GM19043 (cell line): ENCODE data around the gene GLI1.

Source experiments
- ATAC-seq: cut with Tn5 transposase; IDR thresholded peaks from one replicate; pipeline ENCODE4 v1.9.1; 2021; ENCODE audit warnings: low read depth; ENCODE audit not compliant: unreplicated experiment

GLI1 gene

DNA sequence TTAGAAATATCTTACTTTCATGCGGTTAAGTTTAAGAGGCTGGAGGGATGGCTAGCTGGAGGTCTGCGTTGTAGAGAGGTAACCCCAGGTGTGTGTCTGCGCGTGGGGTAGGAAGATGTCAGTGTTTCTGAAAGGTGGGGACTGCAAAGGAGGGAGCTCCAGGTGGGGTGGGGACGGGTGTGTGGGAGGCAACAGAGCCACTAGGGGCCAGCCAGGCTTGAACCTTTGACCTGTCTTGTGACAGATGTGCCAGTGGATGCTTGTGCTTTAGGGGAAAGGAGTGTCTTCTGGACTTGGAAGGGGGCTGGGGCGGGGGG lies 841 bp downstream of the GLI1 start:
- no peak for ATAC-seq

DNA sequence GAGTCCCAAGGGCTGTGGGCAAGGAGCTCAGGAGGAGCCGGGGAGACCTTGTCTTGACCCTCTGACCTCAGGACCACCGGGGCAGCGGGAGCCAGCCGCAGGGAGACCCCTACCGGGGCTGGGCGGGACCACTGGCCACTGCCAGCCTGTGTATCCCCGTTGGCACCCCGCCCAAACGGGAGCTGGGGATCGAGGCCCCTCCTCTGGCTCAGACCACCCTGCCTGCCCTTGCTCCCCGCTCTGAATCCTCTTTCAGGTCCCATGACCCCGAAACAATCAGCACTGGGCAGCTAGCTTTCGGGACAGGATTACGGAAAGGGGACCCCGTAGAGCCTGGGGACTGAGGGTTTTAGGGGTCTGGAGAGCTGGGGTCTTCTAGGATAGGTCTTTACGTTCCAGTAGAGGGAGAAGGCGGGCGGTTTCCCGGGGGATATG lies 1.3 kb downstream of the GLI1 start:
- ATAC-seq, result no peak

DNA sequence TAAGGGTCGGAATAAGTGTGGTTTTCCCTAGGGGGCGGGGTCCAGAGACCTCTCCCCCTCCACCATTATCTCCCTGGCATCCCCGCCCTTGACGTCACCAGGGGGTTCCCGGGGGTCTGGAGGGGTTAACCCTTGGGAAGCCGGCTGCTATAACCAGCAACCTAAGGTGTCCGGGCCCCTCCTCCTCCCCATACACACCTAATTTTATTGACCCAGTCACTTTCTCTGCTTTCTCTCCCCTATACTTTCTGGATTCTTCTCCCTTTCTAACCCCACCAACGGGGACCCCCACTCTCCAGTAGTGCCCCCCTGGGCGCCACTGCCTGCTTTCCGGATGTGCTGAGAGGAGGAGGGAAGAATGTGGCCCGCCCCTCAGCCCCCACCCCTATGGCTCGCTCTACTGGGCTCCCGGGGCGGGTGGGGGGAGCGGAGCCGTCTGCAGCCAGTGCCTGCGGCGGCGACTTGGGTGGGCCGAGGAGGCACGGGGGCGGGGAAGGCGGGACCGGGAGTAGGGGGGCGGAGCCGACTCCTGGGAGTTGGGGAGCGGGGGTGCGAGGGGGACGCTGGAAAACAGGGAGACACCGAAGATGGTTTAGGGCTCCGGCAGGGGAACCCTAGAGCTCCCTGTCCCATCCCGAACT lies 1.8 kb downstream of the GLI1 start:
- no peak for ATAC-seq

DNA sequence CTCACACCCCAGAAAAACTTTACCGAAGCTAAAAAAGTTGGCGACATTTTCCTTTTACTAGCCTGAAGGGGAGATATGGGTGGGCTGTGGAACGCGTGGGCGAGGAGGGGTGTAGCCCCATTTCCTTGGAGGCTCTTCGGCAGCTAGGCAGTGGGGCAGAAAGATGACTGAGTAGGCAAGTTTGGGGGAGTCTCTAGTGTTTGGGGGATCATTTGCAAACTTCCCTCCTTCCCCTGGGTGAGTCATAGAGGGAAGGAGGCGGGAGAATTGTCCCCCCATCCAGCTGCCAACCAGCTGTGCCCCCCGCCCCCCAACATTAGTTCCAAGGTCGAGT lies 2.3 kb downstream of the GLI1 start:
- ATAC-seq, result no peak

DNA sequence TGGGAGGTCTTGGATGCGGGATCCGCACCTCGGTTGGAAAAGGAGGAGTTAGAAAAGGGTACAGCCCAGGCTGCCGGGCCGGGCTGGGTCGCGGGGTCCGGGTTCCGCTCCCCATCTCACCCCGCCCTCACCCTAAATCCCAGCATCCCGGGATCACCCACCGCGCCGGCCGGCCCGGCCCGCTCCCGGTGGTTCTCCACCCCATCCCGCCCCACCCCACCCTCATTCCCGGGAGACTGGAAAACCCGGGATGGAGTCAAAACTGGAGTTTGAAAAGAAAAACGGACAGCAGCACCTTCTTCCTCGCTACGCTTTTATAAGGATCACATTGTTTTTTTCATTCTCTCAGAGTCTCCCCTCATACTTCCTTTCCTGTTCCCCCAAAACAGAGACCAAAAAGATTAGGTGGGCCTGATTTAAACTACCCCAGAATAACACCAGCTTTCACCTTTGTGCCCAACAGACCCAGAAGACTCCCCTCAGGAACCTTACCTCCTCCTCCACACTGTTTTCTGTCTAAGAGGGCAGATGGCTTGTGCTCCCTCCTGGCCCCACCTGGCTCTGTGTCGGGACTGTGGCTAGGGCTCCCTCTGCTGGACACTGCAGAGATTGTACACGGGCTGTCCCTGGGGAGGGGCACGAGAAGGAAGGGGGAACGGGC lies 2.8 kb downstream of the GLI1 start:
- peak; percentile 68 for ATAC-seq

DNA sequence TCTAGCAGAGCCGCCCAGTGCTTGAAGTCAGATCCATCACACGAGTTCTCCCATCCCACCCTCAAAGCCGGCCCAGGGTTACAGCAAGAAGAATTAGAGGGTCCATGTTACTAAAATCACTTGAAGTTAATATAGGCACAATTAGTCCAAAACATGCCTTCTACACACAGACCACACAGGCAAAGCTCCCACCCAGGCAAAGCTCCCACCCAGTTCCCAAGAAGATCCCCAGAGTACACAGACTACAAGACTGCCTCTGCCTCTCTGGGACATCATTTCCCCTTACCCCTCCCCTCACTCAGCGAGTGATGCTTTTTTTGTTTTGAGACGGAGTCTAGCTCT lies 3.3 kb downstream of the GLI1 start:
- no peak for ATAC-seq

DNA sequence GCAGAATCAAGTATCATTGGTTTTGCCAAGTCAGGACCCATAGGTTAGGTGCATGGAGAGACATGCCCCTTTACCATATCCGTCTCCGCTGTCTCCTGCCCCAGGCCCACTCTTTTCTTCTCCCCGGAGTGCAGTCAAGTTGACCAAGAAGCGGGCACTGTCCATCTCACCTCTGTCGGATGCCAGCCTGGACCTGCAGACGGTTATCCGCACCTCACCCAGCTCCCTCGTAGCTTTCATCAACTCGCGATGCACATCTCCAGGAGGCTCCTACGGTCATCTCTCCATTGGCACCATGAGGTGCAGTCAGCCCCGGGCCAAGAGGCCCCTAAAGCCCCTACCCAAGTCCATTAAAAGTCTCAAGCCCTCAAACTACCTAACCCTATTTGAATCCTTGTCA lies 5.0 kb downstream of the GLI1 start:
- ATAC-seq, result no peak

DNA sequence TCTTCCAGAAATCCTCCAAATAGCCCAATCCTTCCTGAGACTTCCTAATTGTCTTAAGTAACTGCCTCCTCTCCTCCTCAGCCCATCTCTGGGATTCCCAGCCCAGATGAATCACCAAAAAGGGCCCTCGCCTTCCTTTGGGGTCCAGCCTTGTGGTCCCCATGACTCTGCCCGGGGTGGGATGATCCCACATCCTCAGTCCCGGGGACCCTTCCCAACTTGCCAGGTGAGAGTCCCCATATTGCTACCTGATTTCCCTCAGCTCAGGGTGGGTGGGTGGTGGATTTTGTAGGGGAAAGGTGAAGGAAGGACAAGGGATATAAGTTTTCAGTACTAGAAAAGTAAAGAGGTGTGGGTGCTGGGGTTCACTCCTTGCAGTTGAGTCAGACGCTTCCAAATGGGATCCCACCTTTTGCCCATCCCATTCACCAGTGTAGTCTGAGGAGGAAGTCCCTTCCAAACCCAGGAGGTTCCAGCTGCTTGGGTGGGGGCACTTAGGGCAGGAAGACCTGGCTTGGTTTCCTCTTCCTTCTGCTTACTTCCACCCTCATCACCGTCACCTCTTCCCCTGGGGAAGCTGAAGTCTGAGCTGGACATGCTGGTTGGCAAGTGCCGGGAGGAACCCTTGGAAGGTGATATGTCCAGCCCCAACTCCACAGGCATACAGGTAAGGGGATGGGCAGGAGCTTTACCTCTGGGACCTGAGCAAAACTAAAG lies 5.6 kb downstream of the GLI1 start:
- no peak for ATAC-seq

DNA sequence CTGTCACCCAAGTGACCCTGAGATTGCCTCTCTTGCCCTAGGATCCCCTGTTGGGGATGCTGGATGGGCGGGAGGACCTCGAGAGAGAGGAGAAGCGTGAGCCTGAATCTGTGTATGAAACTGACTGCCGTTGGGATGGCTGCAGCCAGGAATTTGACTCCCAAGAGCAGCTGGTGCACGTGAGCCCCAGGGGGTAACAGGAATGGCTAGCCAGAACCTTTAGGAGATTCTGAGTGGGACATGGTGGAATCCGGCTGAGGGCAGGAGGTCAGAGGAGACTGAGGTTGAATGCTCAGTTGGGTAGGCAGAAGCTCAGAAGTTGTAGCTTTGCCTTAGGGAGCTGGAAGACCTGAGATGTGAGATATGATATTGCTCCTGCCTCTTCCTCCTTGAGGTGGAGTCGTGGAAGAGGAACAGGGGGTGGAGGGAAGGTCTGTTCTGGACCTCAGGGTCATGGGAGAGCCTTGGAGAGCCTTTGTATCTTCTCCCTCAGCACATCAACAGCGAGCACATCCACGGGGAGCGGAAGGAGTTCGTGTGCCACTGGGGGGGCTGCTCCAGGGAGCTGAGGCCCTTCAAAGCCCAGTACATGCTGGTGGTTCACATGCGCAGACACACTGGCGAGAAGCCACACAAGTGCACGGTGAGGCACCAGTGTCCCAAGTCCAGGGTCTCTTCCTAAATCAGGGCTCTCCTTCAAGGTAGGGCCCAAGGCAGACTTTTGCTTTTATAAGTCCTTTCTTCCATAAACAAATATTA lies 6.3 kb downstream of the GLI1 start:
- no peak for ATAC-seq

DNA sequence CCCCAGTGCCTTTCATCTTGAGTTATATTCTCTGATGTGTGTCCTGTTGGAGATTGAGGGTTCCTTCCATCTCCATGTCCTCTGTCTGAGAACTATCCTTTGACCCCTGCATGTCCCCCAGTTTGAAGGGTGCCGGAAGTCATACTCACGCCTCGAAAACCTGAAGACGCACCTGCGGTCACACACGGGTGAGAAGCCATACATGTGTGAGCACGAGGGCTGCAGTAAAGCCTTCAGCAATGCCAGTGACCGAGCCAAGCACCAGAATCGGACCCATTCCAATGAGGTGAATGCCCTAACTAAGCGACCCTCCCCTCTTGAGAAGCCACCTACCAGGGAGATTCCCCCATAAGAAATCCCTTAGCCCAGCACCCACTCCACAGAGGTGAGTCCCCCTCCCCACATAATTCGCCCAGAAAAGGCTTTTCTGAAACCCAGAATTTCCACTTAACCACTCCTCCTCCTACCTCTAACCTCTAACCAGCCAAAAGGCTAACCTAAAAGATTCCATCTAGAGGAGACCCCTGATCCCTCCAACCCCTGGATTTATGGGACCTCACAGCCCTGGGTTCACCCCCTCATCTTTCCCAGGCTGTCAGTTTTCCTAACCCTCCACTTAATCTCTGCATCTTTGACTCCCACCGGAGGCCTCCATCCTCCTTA lies 7.8 kb downstream of the GLI1 start:
- no peak for ATAC-seq

DNA sequence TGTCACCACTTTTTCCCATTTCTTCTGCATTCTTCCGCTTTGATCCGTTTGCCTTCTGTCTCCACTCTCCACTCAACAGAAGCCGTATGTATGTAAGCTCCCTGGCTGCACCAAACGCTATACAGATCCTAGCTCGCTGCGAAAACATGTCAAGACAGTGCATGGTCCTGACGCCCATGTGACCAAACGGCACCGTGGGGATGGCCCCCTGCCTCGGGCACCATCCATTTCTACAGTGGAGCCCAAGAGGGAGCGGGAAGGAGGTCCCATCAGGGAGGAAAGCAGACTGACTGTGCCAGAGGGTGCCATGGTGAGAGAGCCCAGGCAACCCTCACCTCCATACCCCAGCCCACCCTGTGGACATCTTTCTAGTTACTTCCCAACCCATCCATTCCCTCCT lies 8.3 kb downstream of the GLI1 start:
- ATAC-seq, result no peak

DNA sequence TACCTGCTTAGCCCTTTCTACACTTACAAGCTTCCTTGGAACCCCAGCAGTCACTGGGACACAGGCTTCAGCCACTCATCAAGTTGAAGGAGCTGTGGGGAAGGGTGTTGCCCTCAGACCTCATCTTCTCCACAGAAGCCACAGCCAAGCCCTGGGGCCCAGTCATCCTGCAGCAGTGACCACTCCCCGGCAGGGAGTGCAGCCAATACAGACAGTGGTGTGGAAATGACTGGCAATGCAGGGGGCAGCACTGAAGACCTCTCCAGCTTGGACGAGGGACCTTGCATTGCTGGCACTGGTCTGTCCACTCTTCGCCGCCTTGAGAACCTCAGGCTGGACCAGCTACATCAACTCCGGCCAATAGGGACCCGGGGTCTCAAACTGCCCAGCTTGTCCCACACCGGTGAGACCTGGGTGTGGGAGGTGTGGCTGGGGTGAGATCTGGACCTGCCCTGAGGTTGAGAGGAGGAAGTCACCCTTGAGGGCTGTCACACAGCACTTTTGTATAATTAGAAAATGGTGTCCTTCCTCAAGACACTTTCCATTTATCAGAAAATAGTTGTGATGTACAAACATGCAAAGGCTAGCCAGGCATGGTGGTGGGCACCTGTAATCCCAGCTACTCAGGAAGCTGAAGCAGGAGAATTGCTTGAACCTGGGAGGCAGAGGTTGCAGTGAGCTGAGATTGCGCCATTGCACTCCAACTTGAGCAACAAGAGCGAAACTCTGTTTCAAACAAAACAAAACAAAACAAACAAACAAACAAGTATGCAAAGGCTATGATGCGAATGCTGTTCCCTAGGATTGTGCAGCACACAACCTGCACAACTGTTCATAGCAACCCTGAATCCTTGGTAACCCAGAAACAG lies 9.9 kb downstream of the GLI1 start:
- ATAC-seq, result no peak

DNA sequence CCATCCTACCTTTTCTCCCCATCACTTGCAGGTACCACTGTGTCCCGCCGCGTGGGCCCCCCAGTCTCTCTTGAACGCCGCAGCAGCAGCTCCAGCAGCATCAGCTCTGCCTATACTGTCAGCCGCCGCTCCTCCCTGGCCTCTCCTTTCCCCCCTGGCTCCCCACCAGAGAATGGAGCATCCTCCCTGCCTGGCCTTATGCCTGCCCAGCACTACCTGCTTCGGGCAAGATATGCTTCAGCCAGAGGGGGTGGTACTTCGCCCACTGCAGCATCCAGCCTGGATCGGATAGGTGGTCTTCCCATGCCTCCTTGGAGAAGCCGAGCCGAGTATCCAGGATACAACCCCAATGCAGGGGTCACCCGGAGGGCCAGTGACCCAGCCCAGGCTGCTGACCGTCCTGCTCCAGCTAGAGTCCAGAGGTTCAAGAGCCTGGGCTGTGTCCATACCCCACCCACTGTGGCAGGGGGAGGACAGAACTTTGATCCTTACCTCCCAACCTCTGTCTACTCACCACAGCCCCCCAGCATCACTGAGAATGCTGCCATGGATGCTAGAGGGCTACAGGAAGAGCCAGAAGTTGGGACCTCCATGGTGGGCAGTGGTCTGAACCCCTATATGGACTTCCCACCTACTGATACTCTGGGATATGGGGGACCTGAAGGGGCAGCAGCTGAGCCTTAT lies 10.8 kb downstream of the GLI1 start:
- no peak for ATAC-seq

DNA sequence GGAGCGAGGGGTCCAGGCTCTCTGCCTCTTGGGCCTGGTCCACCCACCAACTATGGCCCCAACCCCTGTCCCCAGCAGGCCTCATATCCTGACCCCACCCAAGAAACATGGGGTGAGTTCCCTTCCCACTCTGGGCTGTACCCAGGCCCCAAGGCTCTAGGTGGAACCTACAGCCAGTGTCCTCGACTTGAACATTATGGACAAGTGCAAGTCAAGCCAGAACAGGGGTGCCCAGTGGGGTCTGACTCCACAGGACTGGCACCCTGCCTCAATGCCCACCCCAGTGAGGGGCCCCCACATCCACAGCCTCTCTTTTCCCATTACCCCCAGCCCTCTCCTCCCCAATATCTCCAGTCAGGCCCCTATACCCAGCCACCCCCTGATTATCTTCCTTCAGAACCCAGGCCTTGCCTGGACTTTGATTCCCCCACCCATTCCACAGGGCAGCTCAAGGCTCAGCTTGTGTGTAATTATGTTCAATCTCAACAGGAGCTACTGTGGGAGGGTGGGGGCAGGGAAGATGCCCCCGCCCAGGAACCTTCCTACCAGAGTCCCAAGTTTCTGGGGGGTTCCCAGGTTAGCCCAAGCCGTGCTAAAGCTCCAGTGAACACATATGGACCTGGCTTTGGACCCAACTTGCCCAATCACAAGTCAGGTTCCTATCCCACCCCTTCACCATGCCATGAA lies 11.5 kb downstream of the GLI1 start:
- no peak for ATAC-seq

DNA sequence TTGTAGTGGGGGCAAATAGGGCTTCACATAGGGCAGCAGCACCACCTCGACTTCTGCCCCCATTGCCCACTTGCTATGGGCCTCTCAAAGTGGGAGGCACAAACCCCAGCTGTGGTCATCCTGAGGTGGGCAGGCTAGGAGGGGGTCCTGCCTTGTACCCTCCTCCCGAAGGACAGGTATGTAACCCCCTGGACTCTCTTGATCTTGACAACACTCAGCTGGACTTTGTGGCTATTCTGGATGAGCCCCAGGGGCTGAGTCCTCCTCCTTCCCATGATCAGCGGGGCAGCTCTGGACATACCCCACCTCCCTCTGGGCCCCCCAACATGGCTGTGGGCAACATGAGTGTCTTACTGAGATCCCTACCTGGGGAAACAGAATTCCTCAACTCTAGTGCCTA lies 12.1 kb downstream of the GLI1 start:
- no peak for ATAC-seq

DNA sequence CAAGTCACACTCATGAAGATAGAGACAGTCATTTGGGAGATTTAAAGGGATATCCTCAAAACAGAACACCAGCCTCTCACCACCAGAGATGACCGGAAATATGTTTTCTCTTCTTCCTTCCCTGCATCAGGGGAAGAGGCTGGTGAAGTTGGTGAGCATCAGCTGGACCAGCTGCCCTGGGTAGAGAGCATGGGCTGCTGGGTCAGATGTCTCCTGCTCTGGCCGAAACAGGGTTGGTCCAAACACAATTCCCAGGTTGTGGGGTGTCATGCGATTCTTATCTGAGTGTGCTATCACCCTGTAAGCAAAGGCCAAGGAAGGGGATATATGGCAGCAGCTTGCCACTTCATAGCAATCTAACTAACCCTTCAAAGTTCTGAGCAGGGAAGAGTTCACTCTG lies 12.8 kb downstream of the GLI1 start:
- no peak for ATAC-seq

DNA sequence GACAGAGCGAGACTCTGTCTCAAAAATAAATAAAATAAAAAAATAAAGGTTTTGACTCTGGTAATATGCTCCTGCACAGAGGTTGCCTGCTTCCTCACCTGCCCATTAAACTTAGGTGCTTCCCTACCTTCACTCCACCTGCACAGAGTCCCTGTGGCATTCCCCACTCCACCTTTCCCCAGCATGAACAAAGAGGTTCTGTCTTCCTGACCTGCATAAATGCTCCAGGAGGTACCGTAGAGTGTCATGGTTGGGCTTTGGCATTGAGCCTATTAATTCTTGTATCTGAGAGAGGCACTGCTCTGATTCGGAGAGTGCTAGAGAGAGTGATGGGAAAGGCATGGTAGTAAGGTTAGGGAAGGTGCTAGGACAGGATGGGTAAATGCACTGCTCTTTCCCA lies 13.8 kb downstream of the GLI1 start:
- ATAC-seq, result no peak

DNA sequence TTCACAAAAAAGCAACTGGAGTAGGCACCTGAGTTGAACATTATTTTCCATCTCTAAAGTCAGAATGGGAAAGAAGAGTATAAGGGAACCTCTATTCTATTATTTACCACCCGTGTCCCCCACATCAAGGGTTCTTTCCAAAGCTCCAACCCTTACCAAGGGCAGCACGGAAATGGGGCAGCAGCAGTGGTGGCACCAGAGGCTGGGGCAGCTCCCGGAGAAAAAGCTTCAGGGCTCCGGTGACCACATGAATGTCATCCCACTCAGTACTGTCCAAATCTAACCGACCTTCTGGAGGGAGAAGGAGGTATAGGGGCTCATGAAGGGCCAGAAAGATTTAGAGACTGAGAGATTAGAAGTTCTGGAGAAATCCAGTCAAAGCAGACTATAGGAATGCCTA lies 14.3 kb downstream of the GLI1 start:
- ATAC-seq, result no peak

DNA sequence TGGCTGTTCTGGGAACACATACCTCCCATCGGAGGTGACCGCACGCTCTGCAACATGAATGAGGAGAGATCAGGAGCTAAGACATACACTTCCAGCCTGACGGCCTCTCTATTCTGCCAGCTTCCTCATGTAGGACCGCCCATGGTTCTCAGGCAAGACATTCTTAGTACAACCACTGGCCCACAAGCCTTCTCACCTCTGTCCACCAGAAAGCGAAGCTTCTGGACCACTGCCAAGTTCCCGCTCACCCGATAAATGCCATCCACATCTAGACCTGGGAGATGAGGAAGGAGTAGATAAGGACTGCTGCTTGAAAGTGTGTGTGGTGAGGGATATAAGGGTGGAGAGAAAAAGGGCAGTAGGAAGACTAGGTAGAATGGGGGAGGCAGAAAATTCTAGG lies 14.8 kb downstream of the GLI1 start:
- ATAC-seq, result no peak
